ENCODE data around the gene TSSK6.

The TSSK6 gene

DNA sequence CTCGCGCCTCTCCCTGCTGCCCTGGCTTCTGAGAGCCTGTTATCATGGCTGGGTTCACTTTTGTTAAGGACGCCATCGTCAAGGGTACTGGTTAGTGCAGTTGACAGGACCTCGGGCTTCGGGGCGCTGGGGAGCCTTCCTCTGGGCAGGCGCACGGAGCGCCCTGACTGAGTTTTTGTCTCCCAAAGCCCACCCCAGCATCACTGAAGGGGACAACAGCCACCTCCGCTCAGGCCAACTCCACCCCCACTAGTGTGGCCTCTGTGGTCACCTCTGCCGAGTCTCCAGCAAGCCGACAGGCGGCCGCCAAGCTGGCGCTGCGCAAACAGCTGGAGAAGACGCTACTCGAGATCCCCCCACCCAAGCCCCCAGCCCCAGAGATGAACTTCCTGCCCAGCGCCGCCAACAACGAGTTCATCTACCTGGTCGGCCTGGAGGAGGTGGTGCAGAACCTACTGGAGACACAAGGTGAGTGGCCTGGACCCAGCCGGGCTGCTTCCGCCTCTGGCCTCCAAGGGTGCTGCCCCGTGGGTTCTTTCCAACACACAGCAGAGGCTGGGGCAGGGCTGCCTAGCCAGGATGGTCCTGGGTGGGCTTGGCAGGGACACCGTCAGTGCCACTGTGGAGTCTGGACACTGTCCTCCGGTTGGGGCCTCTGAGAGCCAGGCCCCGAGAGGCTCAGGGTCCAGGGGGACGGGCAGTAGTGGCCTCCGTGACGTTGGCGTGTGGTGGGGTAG lies 16.9 kb downstream of the TSSK6 start:
- no peak for DNase-seq (ENCODE audit: insufficient read length)
- TF ChIP-seq POLR2AphosphoS5 (IDR thresholded peaks at IDR 0.05; ENCODE audit: low read depth, low read length) (no peak), TAF1 (IDR thresholded peaks at IDR 0.05; ENCODE audit: borderline replicate concordance, low read depth, low read length) (no peak), POLR2A (IDR thresholded peaks at IDR 0.05; ENCODE audit: low read depth, low read length) (no peak)
- FAIRE-seq = no peak

DNA sequence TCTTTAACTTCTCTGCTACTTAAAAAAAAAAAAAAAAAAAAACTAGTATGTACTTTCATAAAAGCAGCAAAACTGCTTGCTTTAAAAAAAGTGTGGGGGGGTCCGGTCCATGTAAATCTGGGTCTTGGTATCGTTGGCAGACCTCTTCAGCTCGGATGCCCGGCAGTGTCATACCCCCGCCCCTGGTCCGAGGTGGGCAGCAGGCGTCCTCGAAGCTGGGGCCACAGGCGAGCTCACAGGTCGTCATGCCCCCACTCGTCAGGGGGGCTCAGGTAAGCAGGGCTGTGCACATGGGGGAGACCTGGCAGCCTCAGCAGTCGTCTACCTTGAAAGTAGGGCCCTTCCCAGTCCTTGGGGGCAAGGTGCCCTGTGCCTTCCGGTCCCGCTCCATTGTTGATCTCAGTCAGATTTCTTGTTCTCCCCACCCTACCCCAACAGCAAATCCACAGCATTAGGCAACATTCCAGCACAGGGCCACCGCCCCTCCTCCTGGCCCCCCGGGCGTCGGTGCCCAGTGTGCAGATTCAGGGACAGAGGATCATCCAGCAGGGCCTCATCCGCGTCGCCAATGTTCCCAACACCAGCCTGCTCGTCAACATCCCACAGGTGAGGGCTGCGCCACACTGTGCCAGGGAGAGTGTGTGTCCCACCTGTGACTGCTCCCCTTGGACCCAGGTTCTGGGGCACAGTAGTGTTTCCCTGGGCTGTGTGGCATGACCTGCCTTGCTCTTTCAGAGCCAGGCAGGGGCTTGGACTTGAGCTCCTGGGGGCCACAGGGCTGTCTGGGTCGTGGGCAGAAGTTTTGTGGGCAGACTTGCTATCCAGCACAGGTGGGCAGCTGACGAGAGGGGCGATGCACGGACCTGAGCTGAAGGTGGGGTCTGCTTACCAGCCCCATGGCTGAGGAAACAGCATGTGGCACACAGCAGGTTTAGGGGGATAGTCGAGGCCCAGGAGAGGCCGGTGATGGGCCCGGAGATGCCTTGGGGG lies 19.4 kb downstream of the TSSK6 start:
- TF ChIP-seq POLR2AphosphoS5 (IDR thresholded peaks at IDR 0.05; ENCODE audit: low read depth, low read length) = no peak
- TF ChIP-seq TAF1 (IDR thresholded peaks at IDR 0.05; ENCODE audit: borderline replicate concordance, low read depth, low read length) = no peak
- TF ChIP-seq POLR2A (IDR thresholded peaks at IDR 0.05; ENCODE audit: low read depth, low read length) = no peak
- DNase-seq (ENCODE audit: insufficient read length) (no peak), FAIRE-seq (no peak)

DNA sequence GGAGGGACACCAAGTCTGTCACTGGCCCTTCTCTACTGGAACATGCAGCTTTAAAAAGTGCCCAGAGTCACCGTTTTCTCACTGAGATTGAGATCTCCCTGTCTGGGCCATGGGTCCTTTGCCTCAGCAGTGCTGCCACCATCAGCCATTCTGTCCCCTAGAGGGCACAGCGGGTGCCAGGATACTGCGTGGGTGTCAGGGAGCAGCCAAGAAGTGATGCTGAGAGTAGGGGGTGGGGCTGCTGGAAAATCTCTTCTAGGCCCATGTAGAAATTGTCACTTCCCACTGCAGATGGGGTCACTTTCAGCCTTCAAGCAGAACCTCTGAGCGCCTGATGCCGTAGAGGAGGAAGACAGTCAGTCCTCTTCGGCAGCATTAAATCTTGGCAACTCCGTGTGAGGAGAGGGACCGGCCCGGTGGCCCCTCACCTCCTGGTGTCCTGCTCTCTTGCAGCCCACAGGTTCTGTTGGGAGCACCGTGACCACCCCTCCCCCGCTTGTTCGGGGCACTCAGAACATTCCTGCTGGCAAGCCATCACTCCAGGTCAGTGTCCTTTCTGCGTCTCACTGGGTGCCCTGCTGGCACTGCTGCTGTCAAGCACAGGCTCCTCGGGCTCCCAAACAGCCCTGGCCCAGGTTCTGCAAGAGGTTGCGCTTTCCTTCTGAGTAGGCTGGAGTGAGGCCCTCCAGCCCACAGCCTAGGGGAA lies 21.4 kb downstream of the TSSK6 start:
- no peak for DNase-seq (ENCODE audit: insufficient read length)
- FAIRE-seq = no peak
- TF ChIP-seq POLR2A (IDR thresholded peaks at IDR 0.05; ENCODE audit: low read depth, low read length) = no peak
- TF ChIP-seq TAF1 (IDR thresholded peaks at IDR 0.05; ENCODE audit: borderline replicate concordance, low read depth, low read length) = no peak
- no peak for TF ChIP-seq POLR2AphosphoS5 (IDR thresholded peaks at IDR 0.05; ENCODE audit: low read depth, low read length)

DNA sequence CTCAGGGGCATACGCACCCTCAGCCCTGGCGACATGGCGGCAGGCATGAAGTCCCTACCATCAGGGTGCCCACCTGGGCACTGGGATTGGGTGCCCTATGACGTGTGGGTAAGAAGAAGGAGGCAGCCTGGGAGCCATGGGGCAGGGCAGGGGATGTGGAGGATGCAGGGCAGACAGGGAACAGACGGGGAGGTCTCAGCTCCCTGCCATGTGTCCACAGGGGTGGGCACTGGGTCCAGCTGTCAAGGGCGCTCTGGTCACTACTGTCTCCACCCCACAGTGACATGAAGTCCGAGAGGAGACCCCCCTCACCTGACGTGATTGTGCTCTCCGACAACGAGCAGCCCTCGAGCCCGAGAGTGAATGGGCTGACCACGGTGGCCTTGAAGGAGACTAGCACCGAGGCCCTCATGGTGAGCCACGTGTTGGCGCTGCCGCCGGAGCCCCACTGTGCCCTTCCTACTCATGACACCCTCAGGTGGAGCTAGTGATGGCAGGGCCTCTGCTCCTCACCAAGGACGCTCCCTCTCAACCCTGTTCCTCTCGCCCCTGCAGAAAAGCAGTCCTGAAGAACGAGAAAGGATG lies 23.2 kb downstream of the TSSK6 start:
- FAIRE-seq (no peak), DNase-seq (ENCODE audit: insufficient read length) (no peak)
- TF ChIP-seq POLR2A (IDR thresholded peaks at IDR 0.05; ENCODE audit: low read depth, low read length) (no peak), TAF1 (IDR thresholded peaks at IDR 0.05; ENCODE audit: borderline replicate concordance, low read depth, low read length) (no peak), POLR2AphosphoS5 (IDR thresholded peaks at IDR 0.05; ENCODE audit: low read depth, low read length) (no peak)

DNA sequence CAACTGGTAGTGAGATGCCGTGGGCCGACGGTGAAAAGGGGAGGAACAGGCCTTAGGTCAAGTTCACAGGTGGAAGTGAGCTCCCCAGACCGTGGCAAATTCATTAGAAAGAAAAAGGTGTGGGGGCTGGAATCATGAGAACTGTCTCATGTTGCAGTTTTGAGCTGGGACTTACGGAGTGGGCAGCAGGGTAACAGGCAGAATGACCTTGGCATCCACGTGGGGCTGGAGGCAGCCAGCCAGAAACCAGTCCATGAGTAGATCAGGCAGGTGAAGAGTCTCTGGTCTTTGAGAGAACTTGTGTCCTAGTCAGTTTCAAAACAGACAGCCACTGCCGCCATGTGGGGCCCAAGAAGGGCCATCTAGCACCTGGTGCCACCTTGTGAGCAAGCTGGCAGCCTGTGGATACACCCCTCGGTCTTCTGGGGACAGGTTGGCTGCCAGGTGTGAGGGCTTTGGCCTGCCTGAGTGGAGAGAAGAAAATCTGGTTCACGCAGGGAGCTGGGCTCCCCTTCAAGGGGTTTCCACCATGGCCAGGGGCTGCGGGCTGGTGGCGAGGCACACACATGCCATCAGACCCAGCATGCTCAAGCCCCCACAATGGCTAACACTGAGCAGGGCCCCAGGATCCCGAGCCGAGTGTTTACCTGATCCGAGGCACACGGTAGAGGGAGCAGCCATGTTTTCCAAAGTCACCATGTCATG lies 23.9 kb downstream of the TSSK6 start:
- no peak for DNase-seq (ENCODE audit: insufficient read length)
- FAIRE-seq = no peak
- TF ChIP-seq POLR2A (IDR thresholded peaks at IDR 0.05; ENCODE audit: low read depth, low read length) = no peak
- no peak for TF ChIP-seq TAF1 (IDR thresholded peaks at IDR 0.05; ENCODE audit: borderline replicate concordance, low read depth, low read length)
- TF ChIP-seq POLR2AphosphoS5 (IDR thresholded peaks at IDR 0.05; ENCODE audit: low read depth, low read length) = no peak

DNA sequence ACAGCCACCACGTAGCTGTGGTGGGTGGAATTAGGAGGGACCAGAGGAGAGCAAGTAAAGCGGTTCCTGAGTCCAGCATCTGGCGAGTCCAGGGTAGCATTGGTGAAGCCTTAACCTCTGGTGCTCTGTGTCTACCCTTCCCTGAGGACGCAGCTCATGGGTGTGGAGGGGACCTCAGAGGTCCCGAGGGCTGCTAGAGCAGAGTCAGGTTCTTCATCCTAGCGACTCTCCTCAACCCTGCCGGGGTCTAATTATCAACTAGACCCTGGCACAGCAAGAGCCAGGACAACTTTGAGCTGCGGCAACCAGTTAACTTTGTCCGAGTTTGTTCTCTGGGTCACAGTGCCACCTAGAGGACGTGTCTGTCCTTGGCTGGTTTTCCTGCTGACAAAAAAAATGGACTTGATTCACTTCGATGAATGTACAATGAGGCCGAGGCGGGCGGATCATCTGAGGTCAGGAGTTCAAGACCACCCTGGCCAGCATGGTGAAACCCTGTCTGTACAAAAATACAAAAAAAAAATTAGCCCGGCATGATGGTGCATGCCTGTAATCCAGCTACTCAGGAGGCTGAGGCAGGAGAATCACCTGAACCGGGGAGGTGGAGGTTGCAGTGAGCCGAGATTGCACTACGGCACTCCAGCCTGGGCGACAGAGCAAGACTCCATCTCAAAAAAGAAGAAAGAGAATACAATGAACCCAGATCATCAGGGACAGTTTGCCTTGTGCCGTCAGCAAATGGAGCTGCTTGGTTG lies 25.0 kb downstream of the TSSK6 start:
- peak; percentile 97 for FAIRE-seq
- TF ChIP-seq POLR2A (IDR thresholded peaks at IDR 0.05; ENCODE audit: low read depth, low read length) = no peak
- TF ChIP-seq POLR2AphosphoS5 (IDR thresholded peaks at IDR 0.05; ENCODE audit: low read depth, low read length) = no peak
- TF ChIP-seq TAF1 (IDR thresholded peaks at IDR 0.05; ENCODE audit: borderline replicate concordance, low read depth, low read length) = no peak
- peak; percentile 78 for DNase-seq (ENCODE audit: insufficient read length)

DNA sequence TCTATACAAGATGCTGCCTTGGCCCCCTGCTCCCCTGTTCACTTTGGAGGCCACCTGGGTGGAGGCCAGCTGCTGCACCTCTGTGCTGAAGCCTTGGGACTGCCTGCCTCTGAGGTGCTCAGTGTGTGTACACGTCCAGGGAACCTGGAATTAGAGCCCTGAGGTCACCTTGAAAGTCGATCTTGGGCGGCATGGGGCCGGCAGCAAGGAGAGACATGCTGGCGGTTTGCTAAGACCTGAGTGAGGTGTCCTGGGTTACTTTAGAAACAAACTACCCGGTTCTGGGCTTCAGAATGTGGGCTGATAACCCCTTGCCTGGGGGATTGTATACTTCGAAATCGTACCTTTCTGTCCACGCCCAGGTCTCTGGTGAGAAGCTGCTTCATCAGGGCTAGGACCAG lies 25.5 kb downstream of the TSSK6 start:
- no peak for DNase-seq (ENCODE audit: insufficient read length)
- no peak for FAIRE-seq
- TF ChIP-seq POLR2AphosphoS5 (IDR thresholded peaks at IDR 0.05; ENCODE audit: low read depth, low read length) (no peak), POLR2A (IDR thresholded peaks at IDR 0.05; ENCODE audit: low read depth, low read length) (no peak), TAF1 (IDR thresholded peaks at IDR 0.05; ENCODE audit: borderline replicate concordance, low read depth, low read length) (no peak)

DNA sequence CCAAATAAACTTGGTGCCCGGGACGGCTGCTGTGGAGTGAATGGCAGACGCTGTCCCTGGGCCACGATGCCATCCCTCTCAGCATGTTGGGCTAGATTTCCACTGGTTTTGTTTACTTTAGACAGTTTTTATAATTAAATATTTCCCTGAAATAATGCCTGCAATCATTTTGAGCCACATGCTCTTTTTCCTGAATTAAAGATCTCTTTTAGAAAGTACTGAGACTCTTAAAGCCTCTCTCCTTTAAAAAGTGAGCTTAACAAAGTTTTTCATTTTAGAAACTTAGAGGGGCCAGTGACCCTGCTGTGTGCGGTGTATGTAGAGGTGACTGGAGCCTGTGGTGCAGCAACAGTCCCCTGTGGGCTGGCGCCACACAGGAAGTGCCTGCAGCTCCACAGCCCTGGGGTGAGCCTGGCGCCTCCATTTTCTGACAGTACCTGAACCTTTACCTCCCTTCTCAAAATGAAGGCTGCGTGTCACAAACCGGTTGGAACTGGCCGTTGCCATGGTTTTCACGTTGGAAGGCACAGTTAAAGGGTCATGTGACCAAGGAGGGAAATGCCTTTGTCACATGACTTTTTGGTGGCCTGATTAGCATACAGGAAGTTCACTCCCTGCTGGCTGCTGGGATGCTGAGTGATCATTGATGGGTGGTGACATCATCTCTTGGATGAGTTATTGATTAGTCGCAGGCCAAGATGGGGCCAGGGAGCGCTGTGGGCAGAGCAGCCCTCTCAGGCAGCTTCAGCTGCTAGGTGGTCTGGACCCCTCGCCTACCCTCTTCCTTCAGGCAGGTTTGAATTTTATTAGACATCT lies 26.3 kb downstream of the TSSK6 start:
- TF ChIP-seq POLR2AphosphoS5 (IDR thresholded peaks at IDR 0.05; ENCODE audit: low read depth, low read length) (peak; percentile 56; the same call in 1 of the 2 replicates), TAF1 (IDR thresholded peaks at IDR 0.05; ENCODE audit: borderline replicate concordance, low read depth, low read length) (peak; percentile 48; the same call in 1 of the 2 replicates), POLR2A (IDR thresholded peaks at IDR 0.05; ENCODE audit: low read depth, low read length) (peak; percentile 68)
- FAIRE-seq (peak; percentile 83), DNase-seq (ENCODE audit: insufficient read length) (peak; percentile 56)
